Stimulated activated naive CD4-positive, alpha-beta T cell (primary cell): ENCODE measurements around the gene ELOF1.

Source experiments
- DNase-seq, 6 experiments: peaks; one replicate each; lab custom pipeline; 2025; lab: John Stamatoyannopoulos, UW

The ELOF1 gene

GRCh38 chr19:11535792-11536595 lies 23.0 kb downstream of the ELOF1 start:
- DNase-seq = peak; percentile 25 to 75 (median 68)

DNA sequence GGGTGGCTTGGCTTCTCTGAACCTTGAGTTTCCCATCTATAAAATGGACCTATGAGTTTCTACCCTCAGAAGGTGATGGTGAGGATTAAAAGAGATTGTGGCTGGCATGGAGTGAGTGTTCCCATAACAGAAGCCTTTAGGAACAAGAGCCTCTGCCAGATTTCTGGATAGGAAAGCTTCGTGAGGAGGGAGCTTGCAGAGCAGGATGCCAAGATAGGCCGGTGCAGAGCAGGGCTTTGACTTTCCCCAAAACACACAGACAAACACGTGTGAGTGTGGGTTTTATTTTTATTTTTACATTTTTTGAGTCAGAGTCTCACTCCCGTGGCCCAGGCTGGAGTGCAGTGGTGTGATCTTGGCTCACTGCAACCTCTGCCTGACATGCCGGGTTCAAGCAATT lies 24.1 kb downstream of the ELOF1 start:
- DNase-seq = no peak

- no peak for DNase-seq
Observed at GRCh38 chr19:11534538-11534937, 24.5 kb downstream of the ELOF1 start.

DNA sequence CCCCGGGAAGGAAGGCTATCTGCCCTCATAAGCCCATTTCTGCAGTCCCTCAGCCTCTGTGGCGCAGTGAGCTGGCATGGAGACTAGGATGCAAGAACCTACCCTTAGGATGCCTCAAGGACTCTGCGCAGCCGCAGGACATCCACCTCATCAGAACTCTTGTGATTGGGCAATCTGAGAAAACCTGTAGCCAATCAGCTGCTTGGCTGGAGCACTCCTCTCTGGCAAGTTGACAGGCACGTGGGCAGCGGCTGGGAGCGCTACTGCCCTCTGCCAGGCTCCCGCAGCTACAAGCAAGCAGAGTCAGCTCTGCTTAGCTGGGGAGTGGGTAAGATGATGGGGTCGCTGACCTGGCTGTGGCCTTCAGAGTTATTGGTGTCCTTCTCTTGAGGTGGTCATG lies 28.6 kb downstream of the ELOF1 start:
- DNase-seq = peak in 2 of 6 experiments; percentile 9 to 32

DNA sequence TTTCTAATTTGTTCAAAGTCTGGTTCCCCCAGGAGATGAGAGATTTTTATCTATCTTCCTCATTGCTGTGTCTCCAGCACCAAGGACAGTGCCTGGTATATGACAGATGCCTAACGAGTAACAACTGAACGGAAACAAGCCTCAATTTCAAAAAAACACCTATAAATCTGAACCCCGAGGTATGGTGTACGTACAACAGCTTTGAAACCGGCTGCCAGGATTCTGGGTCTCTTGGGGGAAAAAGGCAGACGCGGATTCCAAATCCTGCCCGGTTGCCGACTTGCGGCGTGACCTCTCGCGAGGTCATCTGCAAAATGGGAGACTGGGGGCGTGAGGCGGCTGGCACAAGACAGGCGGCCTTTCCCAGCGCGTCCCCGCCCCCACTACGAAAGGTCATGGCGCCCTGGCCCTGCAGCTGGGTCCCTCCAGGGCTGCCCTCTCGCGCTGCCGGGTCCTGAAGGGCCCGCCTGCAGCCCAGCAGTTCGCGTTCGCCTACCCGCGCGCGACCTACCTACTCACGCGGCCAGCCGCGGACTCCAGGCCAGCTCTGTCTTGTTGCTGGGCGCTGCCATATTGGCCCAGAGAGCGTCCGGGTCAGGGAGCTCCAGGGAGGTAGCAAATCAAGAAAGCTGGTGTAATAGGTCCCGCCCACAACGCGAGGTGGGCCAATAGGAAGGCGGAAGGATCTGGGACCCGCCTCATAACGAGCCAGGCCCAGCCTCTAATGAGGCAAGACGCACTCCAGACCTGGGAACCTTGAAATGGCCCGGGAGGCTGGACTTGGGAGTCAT lies 30.3 kb downstream of the ELOF1 start, which contains the start of gene ECSIT:
ECSIT (minus strand) TSS at position 584 of the 791 bp plus-strand sequence. CDS start 9,964 bp downstream, outside the sequence.
- peak; percentile 78 to 91 (median 88) for DNase-seq

DNA sequence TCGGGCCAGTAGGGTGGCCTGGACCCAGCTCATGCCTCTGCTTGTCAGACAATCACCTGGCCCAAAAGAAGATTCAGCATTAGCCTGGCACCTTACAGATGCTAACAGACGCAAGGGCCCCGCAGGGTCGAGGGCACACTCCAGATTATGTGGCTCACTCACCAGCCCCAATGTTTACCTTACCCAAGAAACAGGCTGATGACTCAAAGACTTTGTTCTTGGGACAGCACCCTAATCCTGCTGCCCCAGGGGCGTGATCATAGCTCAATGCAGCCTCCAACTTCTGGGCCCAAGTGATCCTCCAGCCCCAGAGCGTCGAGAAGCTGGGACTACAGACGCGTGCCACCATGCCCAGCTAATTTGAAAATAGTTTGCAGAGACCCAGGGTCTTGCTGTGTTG lies 39.9 kb downstream of the ELOF1 start:
- DNase-seq = no peak

GRCh38 chr19:11513946-11514345 lies 45.1 kb downstream of the ELOF1 start:
- no peak for DNase-seq

DNA sequence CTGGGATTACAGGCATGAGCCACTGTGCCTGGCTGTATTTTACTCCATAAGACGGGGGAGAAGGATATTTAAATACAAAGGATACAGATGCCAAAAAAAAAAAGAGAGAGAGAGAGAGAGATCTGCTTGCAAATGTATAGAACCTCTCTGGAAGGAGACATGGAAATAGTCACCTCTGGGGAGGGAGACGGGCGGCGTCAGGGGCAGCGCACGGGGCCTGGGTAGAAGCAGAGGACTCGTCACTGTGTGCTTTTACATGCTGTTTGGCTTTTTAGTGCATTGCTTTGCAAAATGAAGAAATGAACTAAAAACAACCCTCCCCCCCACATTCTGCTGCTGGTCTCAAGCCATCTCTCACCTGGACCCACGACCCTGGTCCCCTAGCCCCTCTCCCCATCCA lies 48.6 kb downstream of the ELOF1 start:
- DNase-seq = no peak

- no peak for DNase-seq
Observed at GRCh38 chr19:11507370-11508078, 51.5 kb downstream of the ELOF1 start.

DNA sequence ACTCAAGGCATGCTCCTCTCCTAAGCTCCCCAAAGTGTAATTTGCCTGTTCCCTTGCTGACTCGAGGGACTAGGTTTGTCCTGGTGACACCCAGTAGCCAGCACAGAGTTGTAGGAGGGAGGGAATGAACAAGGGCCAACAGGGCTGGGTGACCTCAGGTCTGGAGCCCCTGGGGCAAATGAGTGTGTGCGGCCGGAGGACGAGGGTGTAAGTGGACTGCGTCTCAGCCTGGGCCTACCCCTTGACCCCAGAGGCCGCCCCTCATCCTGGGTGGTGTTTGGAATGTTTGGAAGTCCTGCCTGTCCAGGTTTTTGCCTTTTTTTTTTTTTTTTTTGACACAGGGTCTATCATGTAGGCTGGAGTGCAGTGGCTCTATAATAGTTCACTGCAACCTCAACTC lies 52.1 kb downstream of the ELOF1 start:
- DNase-seq = no peak

DNA sequence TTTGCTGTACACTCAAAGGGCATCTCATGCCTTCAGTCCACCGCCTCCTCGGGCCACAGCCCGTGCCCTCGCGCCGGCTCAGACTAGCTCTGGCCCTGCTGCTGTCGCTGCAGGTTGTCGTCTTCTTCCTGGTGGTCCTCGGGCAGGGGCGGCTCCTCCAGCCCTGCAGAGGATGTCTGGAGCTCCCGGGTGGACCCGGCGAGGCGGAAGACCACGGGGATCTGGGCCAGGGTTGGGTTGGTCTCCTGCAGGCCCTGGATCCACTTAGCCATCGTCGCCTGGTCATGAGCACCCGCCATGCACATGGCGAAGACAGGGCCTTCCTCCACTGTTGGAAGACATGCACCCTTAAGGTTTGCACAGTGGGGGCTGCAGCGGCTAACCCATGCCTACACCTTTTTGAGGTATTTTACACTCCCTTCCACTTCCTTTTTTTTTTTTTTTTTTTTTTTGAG lies 52.9 kb downstream of the ELOF1 start:
- no peak for DNase-seq

- peak; percentile 90 to 96 (median 94) for DNase-seq
Observed at GRCh38 chr19:11505504-11506100, 53.4 kb downstream of the ELOF1 start, which contains the start of gene ZNF653. TSS of gene ZNF653 (minus strand) at chr19:11505839. CDS start at chr19:11505786, 53 bp downstream.

DNA sequence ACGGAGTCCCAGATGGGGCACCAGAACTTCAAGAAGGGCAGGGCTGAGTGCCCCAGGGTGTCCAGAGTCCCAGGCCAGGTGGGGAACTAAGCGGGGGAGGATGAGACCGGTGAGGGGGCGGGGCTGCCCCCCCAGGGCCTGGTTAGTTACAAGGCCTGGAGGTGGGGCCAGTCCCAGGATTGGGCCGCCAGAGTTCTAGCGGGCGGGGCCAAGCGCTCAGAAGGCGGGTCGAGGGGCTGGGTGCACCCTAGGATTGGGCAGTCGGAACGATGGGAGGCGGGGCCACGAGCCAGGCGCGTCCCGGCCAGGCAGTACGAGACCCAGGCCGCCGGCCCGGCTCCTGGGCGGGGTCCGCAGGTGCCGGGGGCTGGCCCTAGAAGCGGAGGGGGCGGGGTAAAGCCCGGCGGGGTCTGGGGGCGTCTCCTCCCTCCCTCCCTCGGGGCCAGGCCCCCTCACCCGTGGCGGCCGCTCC lies 54.0 kb downstream of the ELOF1 start:
- DNase-seq = peak; percentile 87 to 96 (median 92)

- DNase-seq = no peak
Observed at GRCh38 chr19:11504502-11505031, 54.5 kb downstream of the ELOF1 start.
